ENCODE data around the gene NECTIN1.

The NECTIN1 gene

DNA sequence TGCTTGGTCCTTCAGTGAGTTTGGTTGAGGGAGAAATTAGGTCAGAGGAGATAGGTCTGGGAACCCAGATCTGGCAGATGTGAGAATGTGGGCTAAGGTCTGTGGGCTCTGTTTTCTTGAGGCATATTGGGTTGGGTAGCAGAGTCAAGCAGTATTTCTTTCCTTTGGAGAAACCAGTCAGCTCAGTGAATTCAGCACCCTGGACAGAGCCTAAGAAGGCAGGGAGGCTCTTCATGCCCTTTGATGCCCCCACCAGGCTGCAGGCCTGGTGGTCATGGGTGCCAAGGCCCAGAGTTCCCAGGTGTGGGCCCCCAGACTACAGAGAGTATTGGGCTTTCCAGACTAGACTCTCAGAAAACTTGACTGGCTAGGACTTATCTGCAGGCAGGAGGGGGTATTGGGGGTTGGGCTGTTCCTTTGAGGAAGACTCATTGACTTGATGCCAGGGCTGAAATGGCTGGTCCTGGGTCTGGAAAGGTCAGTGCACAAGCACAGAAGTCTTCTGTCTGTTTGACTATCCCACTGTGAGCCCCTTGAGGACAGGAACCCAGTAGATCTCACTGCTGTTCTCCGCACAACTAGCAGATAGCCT, 45.3 kb upstream of the NECTIN1 start:
- TF ChIP-seq CTCF (IDR thresholded peaks at IDR 0.05; ENCODE audit: control extremely low read depth, extremely low read depth, low read depth, missing control alignments), result no peak
- no peak for DNase-seq (ENCODE audit: extremely low spot score)
- POLR2A ChIA-PET, result no interaction called here
- CTCF ChIA-PET, result interaction anchor here (1.4 kb wide), 1 partner anchor 9 kb away, joined by 4 read pairs; no protein-coding TSS in a partner anchor

DNA sequence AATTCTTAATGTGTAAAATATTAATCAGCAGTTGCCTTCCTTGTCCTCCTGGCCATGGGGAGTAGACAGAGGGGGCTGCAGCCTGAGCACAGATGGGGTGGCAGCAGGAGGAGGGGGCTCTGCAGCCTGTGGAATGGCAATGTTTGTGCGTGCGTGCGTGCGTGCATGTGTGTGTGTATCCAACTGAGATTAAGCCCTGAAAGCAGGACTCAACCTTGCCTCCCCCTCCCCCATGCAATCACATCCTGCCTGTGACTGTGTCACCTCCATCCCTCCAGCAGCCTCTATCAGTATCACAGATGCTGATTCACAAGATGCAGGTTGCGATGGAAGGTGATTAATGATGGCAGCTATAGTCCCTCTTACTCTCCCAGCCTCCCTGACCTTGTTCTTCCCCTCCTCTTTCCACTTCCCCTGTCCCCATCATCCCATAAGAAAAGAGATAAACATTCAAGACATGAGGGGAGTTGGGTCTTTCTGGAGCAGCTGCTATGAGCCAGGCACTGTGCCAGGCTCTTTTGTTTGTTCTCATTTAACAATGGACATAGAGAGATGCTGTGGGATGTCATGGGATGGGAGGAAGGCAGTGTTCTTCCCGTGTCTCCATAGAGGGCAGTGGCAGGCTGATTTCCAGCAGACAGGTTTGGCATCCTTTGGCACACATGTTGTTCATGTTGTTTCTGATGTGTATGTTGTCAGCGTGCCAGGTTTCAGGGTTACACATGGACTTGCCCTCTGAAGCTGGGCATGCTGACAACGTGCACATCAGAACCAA, 43.8 kb upstream of the NECTIN1 start:
- TF ChIP-seq CTCF (IDR thresholded peaks at IDR 0.05; ENCODE audit: control extremely low read depth, extremely low read depth, low read depth, missing control alignments), result no peak
- ChIA-PET CTCF (interaction anchor here (0.9 to 1.2 kb wide), 2 partner anchors 43 to 44 kb away, joined by 3 to 4 read pairs; partner anchors contain the start of gene NECTIN1), POLR2A (no interaction called here)
- no peak for DNase-seq (ENCODE audit: extremely low spot score)

DNA sequence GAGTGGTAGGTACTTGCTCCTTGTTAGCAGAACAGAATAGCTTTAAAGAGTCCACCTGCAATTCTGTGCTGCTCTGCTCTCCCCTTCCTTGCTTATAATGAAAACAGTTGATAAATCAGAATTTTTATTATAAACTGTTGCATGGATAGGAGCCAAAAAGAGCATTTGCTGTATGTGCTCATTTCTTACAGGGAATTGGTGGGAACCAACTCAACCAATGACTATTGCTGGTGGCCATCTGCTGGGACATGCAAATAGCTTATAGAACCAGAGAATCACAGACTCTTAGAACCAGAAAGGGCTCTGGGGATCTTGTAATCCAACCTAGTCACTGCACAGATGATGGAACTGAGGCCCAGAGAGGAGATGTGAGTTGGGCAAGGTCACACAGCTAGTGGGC, 43.1 kb upstream of the NECTIN1 start:
- DNase-seq (ENCODE audit: extremely low spot score), result no peak
- no peak for TF ChIP-seq CTCF (IDR thresholded peaks at IDR 0.05; ENCODE audit: control extremely low read depth, extremely low read depth, low read depth, missing control alignments)
- ChIA-PET POLR2A (interaction anchor here (0.7 kb wide), 1 partner anchor 14 kb away, joined by 4 read pairs; no protein-coding TSS in a partner anchor), CTCF (interaction anchor here (1.2 to 1.3 kb wide), 2 partner anchors 13 to 43 kb away, joined by 3 to 4 read pairs; partner anchors contain the start of gene NECTIN1)

DNA sequence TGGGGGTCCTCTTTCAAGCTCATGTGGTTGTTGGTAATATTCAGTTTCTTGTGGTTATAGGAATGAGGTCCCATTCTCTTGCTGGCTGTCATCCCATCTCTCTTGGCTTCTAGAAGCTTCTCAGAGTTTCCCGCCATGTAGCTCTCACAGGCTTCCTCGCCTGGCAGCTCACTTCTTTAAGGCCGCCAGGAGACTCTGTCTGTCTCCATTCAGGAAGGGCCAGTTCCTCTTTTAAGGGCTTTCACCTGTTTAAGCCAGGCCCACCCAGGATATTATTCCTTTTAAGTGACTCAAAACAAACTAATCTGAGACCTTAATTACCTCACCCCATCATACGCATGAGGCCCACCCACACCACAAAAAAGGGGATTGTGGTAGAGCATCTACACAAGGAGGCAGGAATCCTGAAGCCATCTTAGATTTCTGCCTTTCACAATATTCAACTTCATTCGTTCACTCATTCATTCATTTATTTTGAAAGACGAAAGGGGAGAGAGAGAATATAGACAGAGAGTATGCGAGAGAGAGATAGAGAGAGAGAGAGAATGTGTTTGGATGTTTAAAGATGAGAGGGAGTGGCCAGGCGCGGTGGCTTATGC, 42.3 kb upstream of the NECTIN1 start:
- TF ChIP-seq CTCF (IDR thresholded peaks at IDR 0.05; ENCODE audit: control extremely low read depth, extremely low read depth, low read depth, missing control alignments), result no peak
- CTCF ChIA-PET, result interaction anchor here (0.7 to 1.3 kb wide), 3 partner anchors 11 to 98 kb away, joined by 3 read pairs; no protein-coding TSS in a partner anchor
- no peak for DNase-seq (ENCODE audit: extremely low spot score)
- POLR2A ChIA-PET, result interaction anchor here (0.7 kb wide), 1 partner anchor 14 kb away, joined by 4 read pairs; no protein-coding TSS in a partner anchor

DNA sequence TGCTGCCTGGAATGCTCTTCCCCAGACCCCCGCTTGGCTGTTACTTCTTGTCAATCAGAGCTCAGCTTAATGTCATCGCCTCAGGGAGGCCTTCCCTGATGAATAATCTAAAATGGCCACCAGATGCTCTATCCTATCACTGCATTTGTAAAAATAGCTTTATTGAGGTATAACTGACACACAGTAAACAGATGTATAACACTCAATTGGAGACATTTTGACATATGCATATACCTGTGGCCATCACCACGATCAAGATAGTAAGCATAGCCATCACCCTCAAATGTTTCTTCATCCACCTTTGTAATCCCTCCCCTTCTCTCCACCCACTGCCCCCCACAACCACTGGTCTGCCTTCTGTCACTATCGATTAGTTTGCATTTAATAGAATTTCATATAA, 36.6 kb upstream of the NECTIN1 start:
- ChIA-PET CTCF (interaction anchor here (1.7 kb wide), 1 partner anchor 37 kb away, joined by 4 read pairs; the partner anchor contains the start of gene NECTIN1), POLR2A (no interaction called here)
- no peak for TF ChIP-seq CTCF (IDR thresholded peaks at IDR 0.05; ENCODE audit: control extremely low read depth, extremely low read depth, low read depth, missing control alignments)
- DNase-seq (ENCODE audit: extremely low spot score), result no peak

DNA sequence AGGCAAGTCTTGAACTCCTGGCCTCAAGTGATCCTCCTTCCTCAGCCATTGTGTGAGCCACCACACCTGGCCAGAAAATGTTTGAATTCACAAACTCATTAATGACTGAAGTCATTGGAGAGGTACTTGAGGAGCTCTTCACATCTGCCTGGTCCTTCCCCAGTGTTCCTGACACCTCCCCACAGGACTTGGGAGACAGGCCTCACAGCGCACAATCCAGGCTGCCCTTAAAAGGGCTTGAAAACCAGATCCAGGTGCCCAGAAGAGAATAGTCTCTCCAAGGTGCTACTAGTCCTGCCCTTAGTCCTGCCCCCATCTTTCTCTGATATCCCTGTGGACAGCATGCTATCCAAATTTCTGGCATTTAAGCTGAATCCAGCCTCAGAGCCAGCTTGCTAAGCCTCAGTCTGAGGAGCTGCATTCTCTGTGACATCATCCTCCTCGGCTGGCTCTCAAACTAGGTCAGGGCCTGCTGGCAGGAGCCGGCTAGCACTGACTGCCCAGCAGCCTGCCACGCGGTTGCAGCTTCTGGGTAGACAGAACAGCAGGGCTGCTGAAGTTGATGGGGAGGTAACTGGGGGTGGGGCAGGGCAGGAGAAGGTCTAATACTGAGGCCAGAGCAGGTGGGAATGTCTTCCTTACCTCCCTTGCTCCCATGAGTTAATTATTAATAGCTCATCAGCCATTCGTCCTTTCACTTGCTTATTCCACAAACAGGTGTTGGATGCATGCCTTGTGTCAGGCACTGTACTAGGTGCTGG, 35.3 kb upstream of the NECTIN1 start:
- no peak for TF ChIP-seq CTCF (IDR thresholded peaks at IDR 0.05; ENCODE audit: control extremely low read depth, extremely low read depth, low read depth, missing control alignments)
- POLR2A ChIA-PET, result no interaction called here
- CTCF ChIA-PET, result interaction anchor here (1.0 to 1.7 kb wide), 4 partner anchors 11 to 36 kb away, joined by 3 to 6 read pairs (median 4); partner anchors contain the start of gene NECTIN1
- no peak for DNase-seq (ENCODE audit: extremely low spot score)

Data from GM10248 (cell line).